Prostate gland (tissue), 2 donors: Measurements from ENCODE around the gene MYBBP1A. TPM values are rescaled to one million over a fixed set of nuclear protein-coding genes. Genes with fewer than 3 reads are reported as not detected.

Experiments used
- DNase-seq: peaks from one replicate; pipeline ENCODE4 v3.0.0-alpha.2; 2019; ENCODE audit warnings: low spot score
- H3K27ac ChIP-seq, 2 donors: fragments of 200-600 bp; sonication (generic); 2 replicates each; pipeline ENCODE4 v1.5.1; 2017 to 2019
- H3K27me3 ChIP-seq: fragments of 200-600 bp; sonication (generic); replicated peaks from 2 replicates; pipeline ENCODE4 v1.5.1; 2019; ENCODE audit not compliant: insufficient read depth
- H3K36me3 ChIP-seq, 2 donors: fragments of 200-600 bp; sonication (generic); 1 replicate in 1 of 2; 2 replicates in 1 of 2; pipeline versions ENCODE4 v1.5.1 to v1.8.1; 2017 to 2019
- H3K4me1 ChIP-seq: fragments of 200-600 bp; sonication (generic); replicated peaks from 2 replicates; pipeline ENCODE4 v1.5.1; 2019
- H3K4me3 ChIP-seq, 2 donors: fragments of 200-600 bp; sonication (generic); 2 replicates each; pipeline ENCODE4 v1.5.1; 2017 to 2019
- H3K9me3 ChIP-seq: fragments of 200-600 bp; sonication (generic); 2 replicates; pipeline ENCODE4 v1.5.1; 2017
- POLR2A ChIP-seq: fragments of 450-650 bp; IDR thresholded peaks from one replicate; pipeline ENCODE4 v1.6.1; 2016; ENCODE audit warnings: antibody characterized with exemption, mild to moderate bottlenecking
- POLR2AphosphoS5 ChIP-seq: sonication (generic); formaldehyde crosslinking; IDR thresholded peaks from one replicate; pipeline ENCODE4 v1.6.1; 2017; ENCODE audit warnings: antibody characterized with exemption
- WGBS: methylation state at CpG from one replicate; pipeline ENCODE4 v1.1.5; 2018; 5-methylcytosine and 5-hydroxymethylcytosine counted together
- intact Hi-C: fragments of 100-400 bp; cut with DNase I; formaldehyde crosslinking; loops from one replicate; pipeline ENCODE4 v1.14.2; 2022
- total RNA-seq, 2 donors: library from RNA; depleted of rRNA; stranded (reverse); fragments of >200 nt; gene quantifications; one replicate each; pipeline ENCODE4 v1.1.0, GENCODE V29; 2016
- TF ChIP-seq, protein P1 (sequence below), 4 experiments: fragments of 200-600 bp in 2 of 4; fragments of 450-650 bp in 2 of 4; sonication (generic) in 2 of 4; IDR thresholded peaks; 1 replicate in 3 of 4; 2 replicates in 1 of 4; pipeline ENCODE4 v1.5.1; 2016 to 2019; ENCODE audit warnings: antibody characterized with exemption in 4 of 4, mild to moderate bottlenecking in 2 of 4, moderate library complexity in 2 of 4

Gene MYBBP1A
- total RNA-seq, 2 donors from 2014 or later, result 44.4 to 71.2 TPM

DNA sequence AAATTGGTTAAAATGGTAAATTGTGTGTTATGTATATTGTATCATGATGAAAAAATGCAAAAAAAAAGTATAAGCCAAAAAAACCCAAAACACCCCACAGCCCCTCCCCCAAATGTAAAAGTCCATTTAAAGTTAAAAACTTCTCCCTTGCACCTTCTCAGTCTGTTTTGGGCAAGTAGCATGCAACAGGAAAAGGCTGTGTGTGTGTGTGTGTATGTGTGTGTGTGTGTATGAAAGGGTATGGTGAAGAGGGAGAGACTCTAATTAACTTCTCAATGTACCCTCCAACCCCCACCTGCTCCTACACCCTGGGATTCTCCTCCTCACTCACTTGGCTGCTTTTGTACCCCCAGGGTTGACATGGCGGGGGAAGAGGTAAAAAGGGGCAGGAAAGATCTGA, 14.4 kb upstream of the MYBBP1A start:
- 37% methylated on average over 1 of the region's 1 CpG for WGBS
- no peaks in the 10 kb centered on the region for H3K9me3 ChIP-seq
- no peak for DNase-seq
- H3K4me1 ChIP-seq, result no peaks in the 10 kb centered on the region
- intact Hi-C loops, result loop anchor here (10.0 kb wide), 1 partner anchor 145 kb away; no protein-coding TSS in a partner anchor
- no peak overlapping the region for H3K27ac ChIP-seq
- TF ChIP-seq, protein P1, sequence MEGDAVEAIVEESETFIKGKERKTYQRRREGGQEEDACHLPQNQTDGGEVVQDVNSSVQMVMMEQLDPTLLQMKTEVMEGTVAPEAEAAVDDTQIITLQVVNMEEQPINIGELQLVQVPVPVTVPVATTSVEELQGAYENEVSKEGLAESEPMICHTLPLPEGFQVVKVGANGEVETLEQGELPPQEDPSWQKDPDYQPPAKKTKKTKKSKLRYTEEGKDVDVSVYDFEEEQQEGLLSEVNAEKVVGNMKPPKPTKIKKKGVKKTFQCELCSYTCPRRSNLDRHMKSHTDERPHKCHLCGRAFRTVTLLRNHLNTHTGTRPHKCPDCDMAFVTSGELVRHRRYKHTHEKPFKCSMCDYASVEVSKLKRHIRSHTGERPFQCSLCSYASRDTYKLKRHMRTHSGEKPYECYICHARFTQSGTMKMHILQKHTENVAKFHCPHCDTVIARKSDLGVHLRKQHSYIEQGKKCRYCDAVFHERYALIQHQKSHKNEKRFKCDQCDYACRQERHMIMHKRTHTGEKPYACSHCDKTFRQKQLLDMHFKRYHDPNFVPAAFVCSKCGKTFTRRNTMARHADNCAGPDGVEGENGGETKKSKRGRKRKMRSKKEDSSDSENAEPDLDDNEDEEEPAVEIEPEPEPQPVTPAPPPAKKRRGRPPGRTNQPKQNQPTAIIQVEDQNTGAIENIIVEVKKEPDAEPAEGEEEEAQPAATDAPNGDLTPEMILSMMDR (IDR thresholded peaks at IDR 0.05), result no peak
- TF ChIP-seq POLR2AphosphoS5 (no peak), POLR2A (no peak)
- no peak overlapping the region for H3K4me3 ChIP-seq
- H3K36me3 ChIP-seq, result no peaks in the 10 kb centered on the region
- no peaks in the 10 kb centered on the region for H3K27me3 ChIP-seq

DNA sequence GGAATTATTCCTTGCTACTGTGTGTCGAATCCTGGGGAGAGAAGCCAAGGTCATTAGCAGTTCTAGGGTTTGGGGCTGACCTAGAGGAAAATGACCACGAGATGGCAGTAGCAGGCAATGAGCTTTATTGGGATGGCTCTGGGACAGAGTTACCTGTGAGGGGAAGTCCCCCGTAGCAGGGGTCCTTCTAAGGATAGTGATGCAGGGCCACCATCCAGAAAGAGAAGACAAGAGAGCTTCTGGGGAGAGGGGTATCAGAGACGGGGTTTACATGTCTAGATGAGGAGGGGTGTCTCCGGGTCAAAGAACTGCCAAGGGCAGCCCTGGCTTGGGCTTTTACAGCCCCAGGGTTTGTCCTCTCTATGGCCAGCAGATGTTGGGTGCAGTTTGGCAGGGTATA, 11.6 kb upstream of the MYBBP1A start:
- Histone ChIP-seq H3K4me1 (no peaks in the 10 kb centered on the region), H3K4me3 (no peak overlapping the region), H3K36me3 (no peaks in the 10 kb centered on the region), H3K27ac (no peak overlapping the region), H3K27me3 (no peaks in the 10 kb centered on the region), H3K9me3 (no peaks in the 10 kb centered on the region)
- TF ChIP-seq, protein P1 (IDR thresholded peaks at IDR 0.05), result peak; percentile 31 to 67 (median 63)
- no peak for TF ChIP-seq POLR2A
- 23% methylated on average over 5 of the region's 5 CpGs for WGBS
- intact Hi-C loops, result loop anchor here (1.0 to 10.0 kb wide), 2 partner anchors 59 to 142 kb away; no protein-coding TSS in a partner anchor
- DNase-seq, result peak; percentile 43

DNA sequence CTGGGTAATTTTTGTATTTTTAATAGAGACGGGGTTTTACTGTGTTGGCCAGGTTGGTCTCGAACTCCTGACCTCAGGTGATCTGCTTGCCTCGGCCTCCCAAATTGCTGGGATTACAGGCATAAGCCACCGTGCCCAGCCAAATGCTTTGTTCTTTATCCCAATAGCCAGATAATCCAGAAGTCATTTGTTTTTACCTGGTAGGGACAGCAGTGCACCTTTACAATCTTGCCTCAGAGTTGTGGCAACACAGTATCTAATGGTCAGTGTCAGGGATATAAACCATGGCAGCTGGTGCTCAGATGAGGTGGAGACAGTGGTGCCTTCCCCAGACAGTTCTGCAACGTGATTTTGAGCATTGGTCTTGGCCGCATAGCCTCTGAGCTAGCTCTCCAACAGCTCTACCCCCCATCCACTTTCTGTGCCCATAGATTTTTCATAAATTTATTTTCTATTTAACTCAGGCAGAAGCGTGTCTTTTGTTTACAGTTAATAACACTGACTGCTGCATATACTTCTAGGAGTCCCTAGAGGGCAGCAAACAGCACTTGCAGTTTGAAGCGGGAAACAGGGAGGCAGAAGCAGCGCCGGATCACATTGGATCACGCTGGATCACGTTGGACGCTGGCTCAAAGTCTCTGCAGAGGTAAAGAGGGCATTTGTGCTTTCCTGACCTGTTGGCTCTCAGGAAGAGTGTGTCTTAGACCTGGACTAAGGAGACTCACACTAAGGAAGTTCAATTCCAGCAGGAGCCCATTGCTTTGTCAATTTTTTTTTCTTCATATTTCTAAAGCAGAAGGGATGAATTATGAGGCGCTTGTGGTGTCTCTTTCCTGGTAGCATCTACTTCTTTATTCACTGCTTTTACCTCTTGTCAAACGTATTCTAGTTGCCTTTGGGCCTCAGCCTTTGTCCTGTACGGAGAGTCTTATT, 10.3 kb upstream of the MYBBP1A start:
- Histone ChIP-seq H3K4me1 (no peaks in the 10 kb centered on the region), H3K9me3 (no peaks in the 10 kb centered on the region), H3K4me3 (no peak overlapping the region), H3K36me3 (no peaks in the 10 kb centered on the region), H3K27ac (no peak overlapping the region), H3K27me3 (no peaks in the 10 kb centered on the region)
- peak; percentile 51 for DNase-seq
- intact Hi-C loops, result loop anchor here (10.0 kb wide), 1 partner anchor 141 kb away; no protein-coding TSS in a partner anchor
- TF ChIP-seq, protein P1 (IDR thresholded peaks at IDR 0.05), result peak; percentile 38 to 76 (median 52)
- TF ChIP-seq POLR2A, result no peak
- peak; percentile 35 for TF ChIP-seq POLR2AphosphoS5
- WGBS, result 32% methylated on average over 16 of the region's 16 CpGs

DNA sequence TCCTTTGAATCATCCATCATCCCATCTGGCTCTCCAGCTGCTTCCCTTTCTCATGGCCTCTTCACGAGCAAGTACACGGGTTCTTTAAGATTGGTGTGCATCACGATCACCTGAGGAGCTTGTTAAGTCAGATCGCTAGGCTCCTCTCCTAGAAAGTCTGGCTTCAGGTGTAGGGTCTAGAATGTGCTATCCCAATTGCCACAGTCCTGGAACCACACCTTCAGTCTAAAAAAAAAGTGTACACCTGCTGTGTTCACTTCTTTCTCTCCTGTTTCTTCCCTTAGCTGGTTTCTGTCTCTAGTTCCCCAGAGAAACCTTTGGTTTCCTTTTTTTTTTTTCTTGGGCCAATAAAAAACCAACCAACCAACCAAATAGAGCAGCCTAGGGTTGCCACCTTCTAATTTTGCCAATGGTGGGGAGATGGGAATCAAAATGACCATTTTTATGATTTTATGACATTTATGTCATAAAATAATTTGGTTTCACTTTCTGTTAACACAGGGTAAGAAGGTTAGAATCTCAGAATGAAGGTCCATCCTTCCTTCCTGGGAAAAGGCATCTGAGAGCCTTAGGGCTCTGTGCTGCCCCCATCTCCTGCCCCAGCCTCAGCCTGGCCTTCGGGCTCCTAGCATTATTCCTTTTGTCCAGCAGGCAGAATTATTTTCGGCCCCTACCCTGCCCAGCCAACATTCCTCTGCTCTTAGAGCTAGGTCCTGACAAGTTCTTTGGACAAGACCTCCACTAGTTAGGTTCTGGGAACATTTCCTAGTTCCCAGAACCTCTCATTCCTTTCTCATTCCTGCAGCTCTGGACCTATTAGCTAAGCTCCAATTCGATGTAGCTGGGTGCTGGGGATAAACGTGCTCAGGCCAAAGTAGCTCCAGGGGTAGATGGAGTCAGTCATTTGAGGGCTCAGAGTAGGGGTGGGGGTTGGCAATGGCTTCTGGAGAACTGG, 7.1 kb upstream of the MYBBP1A start:
- H3K27ac ChIP-seq, result peak overlapping the region in 1 of 2 donors; percentile 43
- no peak overlapping the region for H3K4me3 ChIP-seq
- H3K36me3 ChIP-seq, result no peaks in the 10 kb centered on the region
- intact Hi-C loops, result loop anchor here (10.0 kb wide), 1 partner anchor 137 kb away; no protein-coding TSS in a partner anchor
- WGBS, result 44% methylated on average over 8 of the region's 8 CpGs
- no peak for DNase-seq
- no peak for TF ChIP-seq POLR2A
- peak; percentile 28 for TF ChIP-seq POLR2AphosphoS5
- TF ChIP-seq, protein P1 (IDR thresholded peaks at IDR 0.05), result peak in 1 of 4 experiments; percentile 14
- no peaks in the 10 kb centered on the region for H3K9me3 ChIP-seq
- H3K4me1 ChIP-seq, result no peaks in the 10 kb centered on the region
- no peaks in the 10 kb centered on the region for H3K27me3 ChIP-seq
